ENCODE measurements around the gene ARHGAP12.

- TF ChIP-seq CTCF (IDR thresholded peaks at IDR 0.05 in 8 of 11, conservative IDR thresholded peaks at IDR 0.05 in 3 of 11) (no peak), POLR2AphosphoS5 (IDR thresholded peaks at IDR 0.05) (no peak), POLR2A (IDR thresholded peaks at IDR 0.05) (no peak)
Observed at GRCh38 chr10:31875608-31876007, 53.0 kb downstream of the ARHGAP12 start.

All from spleen (tissue), 7 donors.